ENCODE results near the gene NLRP3.

DNA sequence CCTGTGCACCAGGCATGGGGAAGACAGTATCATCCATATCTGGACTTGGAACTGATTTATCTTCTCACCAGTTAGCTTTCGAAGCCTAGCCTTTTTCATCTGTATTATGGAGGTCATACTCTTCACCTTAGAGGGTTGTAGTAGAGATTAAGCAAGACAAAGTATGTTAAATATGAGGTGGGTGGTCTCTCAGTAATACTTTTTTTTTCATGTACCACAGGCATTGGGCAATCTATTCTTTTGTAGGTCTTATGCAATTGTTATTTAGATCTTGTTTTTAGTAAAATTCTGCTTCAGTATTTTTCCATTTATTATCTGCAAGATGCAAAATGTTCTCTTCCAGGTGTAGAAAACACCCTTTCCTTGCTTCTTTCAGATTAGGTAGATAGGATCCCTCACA lies 77.1 kb downstream of the NLRP3 start:
- TF ChIP-seq CTCF (conservative IDR thresholded peaks at IDR 0.05) (no peak), EZH2 (IDR thresholded peaks at IDR 0.05; ENCODE audit: low read depth) (no peak)
